Measurements from ENCODE around the gene RORC. TPM values are rescaled to one million over a fixed set of nuclear protein-coding genes. Genes with fewer than 3 reads are reported as not detected.

RORC gene
- total and polyA plus RNA-seq, 2 of the 8 experiments (the other 6 are each of a cell fraction or from before 2014, with no cell fraction given): 0.44 to 0.54 TPM

DNA sequence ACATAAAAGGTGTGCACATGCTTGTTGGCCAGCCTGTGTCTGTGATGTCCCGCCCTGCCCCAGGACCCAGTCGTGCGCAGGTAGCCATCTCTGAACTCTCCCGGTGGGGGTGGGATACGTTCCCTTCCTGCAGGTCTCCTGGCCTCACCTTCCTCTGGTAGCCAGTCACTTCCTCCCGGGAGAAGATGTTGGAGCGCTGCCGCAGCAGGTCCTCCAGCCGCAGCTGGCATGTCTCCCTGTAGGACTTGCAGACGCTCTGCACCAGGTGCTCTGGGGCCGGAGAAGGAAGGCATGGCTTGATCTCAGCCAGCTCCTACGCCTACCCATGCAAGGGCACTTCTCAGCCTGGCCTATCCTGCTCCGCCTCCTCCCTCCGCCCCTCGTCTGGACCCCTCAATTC, 17.2 kb downstream of the RORC start:
- ChIA-PET POLR2A (ENCODE audit: partially characterized antibody) (no interaction called here), CTCF (ENCODE audit: partially characterized antibody) (interaction anchor here (1.1 to 1.6 kb wide), 3 partner anchors 9 to 153 kb away, joined by 3 to 5 read pairs (median 3); no protein-coding TSS in a partner anchor)
- H2BK12ac ChIP-seq (ENCODE audit: low read depth, low read length): no peak overlapping the region
- no peak overlapping the region for H3K56ac ChIP-seq (replicated peaks; ENCODE audit: insufficient read length, low read depth, low read length)
- no peak overlapping the region for H2AK5ac ChIP-seq (ENCODE audit: low read depth, low read length)
- H4K20me1 ChIP-seq (replicated peaks in 1 of 2; ENCODE audit: control insufficient read depth in 1 of 2, insufficient read depth in 2 of 2, low read length in 2 of 2): no peaks in the 10 kb centered on the region
- no peak overlapping the region for H3K4me3 ChIP-seq (ENCODE audit: extremely low read depth in 1 of 4, insufficient read depth in 2 of 4, low read depth in 3 of 4, low read length in 4 of 4)
- no peaks in the 10 kb centered on the region for H3K79me1 ChIP-seq (ENCODE audit: low read depth, low read length)
- H2BK15ac ChIP-seq (ENCODE audit: low read length): no peak overlapping the region
- H3K23me2 ChIP-seq (ENCODE audit: low read depth, low read length): no peaks in the 10 kb centered on the region
- DNase-seq (ENCODE audit: low read depth in 1 of 2, low spot score in 2 of 2): no peak
- no peaks in the 10 kb centered on the region for H3K27me3 ChIP-seq (replicated peaks in 1 of 4; ENCODE audit: control insufficient read depth in 3 of 4, extremely low read depth in 1 of 4, insufficient read depth in 3 of 4, low read length in 3 of 4)
- H3K36me3 ChIP-seq (ENCODE audit: control insufficient read depth in 2 of 4, insufficient read depth in 4 of 4, low read length in 3 of 4): no peaks in the 10 kb centered on the region
- no peak overlapping the region for H2BK5ac ChIP-seq (ENCODE audit: low read depth, low read length)
- no peak overlapping the region for H3K23ac ChIP-seq (ENCODE audit: insufficient read length)
- 94% methylated on average over 15 of the region's 15 CpGs; no CpG with 5 or more reads in 1 of the 2 experiments for WGBS, 2 experiments (ENCODE audit: extremely low coverage in 1 of 2, insufficient coverage in 1 of 2, insufficient read length in 1 of 2, insufficient replicate concordance in 2 of 2, low coverage in 1 of 2, low lambda C conversion rate in 2 of 2, missing lambda C conversion rate in 1 of 2)
- H3K27ac ChIP-seq (ENCODE audit: low read depth, low read length): no peak overlapping the region; the same call in 1 of the 2 replicates
- H3K4me1 ChIP-seq (replicated peaks in 1 of 4; ENCODE audit: control insufficient read depth in 3 of 4, insufficient read depth in 4 of 4, low read length in 3 of 4): peaks cover under 1 to 5% (median 3%) of the 10 kb centered on the region in 4 experiments; a peak in 3 of 7 replicates
- H2BK20ac ChIP-seq (ENCODE audit: low read length): no peak overlapping the region
- H3K79me2 ChIP-seq (ENCODE audit: control insufficient read depth in 1 of 2, insufficient read depth in 2 of 2, low read length in 2 of 2): no peaks in the 10 kb centered on the region
- H3K14ac ChIP-seq (ENCODE audit: insufficient read length): no peak overlapping the region
- H2BK120ac ChIP-seq (replicated peaks; ENCODE audit: low read depth, low read length): no peak overlapping the region
- no peak overlapping the region for H4K8ac ChIP-seq (ENCODE audit: extremely low read depth, insufficient read depth, low read length)
- no peak overlapping the region for H4K5ac ChIP-seq (ENCODE audit: insufficient read length, low read depth, low read length)
- no peak overlapping the region for H3K4me2 ChIP-seq (ENCODE audit: insufficient read depth in 1 of 2, low read depth in 2 of 2, low read length in 2 of 2)
- no peak overlapping the region for H2AFZ ChIP-seq (ENCODE audit: low read length)
- H3K18ac ChIP-seq (ENCODE audit: extremely low read depth, low read length): no peak overlapping the region
- no peak overlapping the region for H3K4ac ChIP-seq (replicated peaks; ENCODE audit: insufficient read length, low read depth, low read length)
- no peak overlapping the region for H3K9ac ChIP-seq (replicated peaks in 1 of 4; ENCODE audit: extremely low read depth in 1 of 4, low read depth in 3 of 4, low read length in 3 of 4)
- no peak overlapping the region for H4K91ac ChIP-seq (replicated peaks; ENCODE audit: insufficient read length, low read length)
- no peaks in the 10 kb centered on the region for H3K9me3 ChIP-seq (ENCODE audit: insufficient read depth in 2 of 2, low read depth in 1 of 2, low read length in 1 of 2)
- no peak for FAIRE-seq
- TF ChIP-seq HDAC2 (IDR thresholded peaks at IDR 0.05; ENCODE audit: borderline replicate concordance in 1 of 2, low read depth in 2 of 2, low read length in 2 of 2) (no peak), ATF2 (IDR thresholded peaks at IDR 0.05; ENCODE audit: low read length) (no peak), BCL11A (IDR thresholded peaks at IDR 0.05; ENCODE audit: low read depth in 2 of 2, low read length in 2 of 2) (no peak), RNF2 (IDR thresholded peaks at IDR 0.05; ENCODE audit: borderline replicate concordance, low read depth, low read length, missing control alignments, poor library complexity, severe bottlenecking) (no peak), SUZ12 (IDR thresholded peaks at IDR 0.05; ENCODE audit: low read length) (no peak), CHD1 (IDR thresholded peaks at IDR 0.05; ENCODE audit: low read depth, low read length) (no peak), RAD21 (IDR thresholded peaks at IDR 0.05 in 1 of 2, conservative IDR thresholded peaks at IDR 0.05 in 1 of 2; ENCODE audit: low read depth in 2 of 2, low read length in 2 of 2) (no peak), CREB1 (IDR thresholded peaks at IDR 0.05) (no peak), PHF8 (conservative IDR thresholded peaks at IDR 0.05; ENCODE audit: low read depth, low read length) (no peak), POLR2A (IDR thresholded peaks at IDR 0.05; ENCODE audit: control extremely low read depth in 1 of 2, low read depth in 2 of 2, low read length in 2 of 2) (no peak), NRF1 (IDR thresholded peaks at IDR 0.05; ENCODE audit: low read depth, low read length) (no peak), TCF12 (IDR thresholded peaks at IDR 0.05; ENCODE audit: low read depth, low read length) (no peak)

Data from H1 (cell line).